Smooth muscle cell of the brain vasculature (primary cell): Measurements from ENCODE around the gene LTBP4.

Experiments used
- DNase-seq: peaks from one replicate; pipeline ENCODE4 v3.0.0-alpha.2; 2012; ENCODE audit warnings: low read depth, low spot score

LTBP4 gene

DNA sequence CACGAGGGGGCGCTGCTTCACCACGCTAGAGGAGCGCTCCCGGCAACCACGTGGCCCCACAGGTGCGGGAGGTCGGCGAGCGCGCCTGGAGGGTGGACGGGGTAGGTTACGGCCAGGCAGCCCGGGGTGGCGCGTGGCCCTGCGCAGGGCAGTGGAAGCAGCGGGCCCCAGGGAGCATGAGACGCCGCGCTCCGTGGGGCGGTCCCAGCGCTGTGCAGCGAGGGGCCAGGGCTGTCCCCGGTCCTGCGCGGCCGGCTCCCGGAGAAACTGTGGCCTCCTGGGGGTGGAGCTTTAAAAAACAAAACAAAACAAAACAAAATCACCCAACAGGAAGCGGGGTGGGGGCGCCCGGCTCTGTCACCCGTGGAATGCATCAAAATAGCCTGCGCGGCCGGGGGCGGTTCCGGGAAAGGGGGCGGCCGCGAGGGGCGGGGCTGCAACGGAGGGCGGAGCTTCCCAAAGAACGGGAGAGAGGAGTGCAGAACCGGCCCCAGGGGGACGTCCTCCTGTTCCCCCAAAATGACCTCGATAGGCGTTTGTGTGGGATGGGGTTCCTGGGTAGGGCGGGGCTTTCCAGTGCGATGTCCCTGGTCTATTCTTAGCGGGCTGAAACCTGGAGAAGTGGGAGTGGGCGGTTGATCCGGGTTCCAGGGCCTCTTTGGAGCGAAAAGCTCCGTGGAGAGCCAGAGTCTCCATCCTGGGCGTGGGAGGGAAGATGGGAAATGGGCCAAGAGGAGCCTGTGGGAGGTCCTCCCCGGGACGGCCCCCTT, 61.9 kb downstream of the LTBP4 start:
- peak; percentile 65 for DNase-seq

DNA sequence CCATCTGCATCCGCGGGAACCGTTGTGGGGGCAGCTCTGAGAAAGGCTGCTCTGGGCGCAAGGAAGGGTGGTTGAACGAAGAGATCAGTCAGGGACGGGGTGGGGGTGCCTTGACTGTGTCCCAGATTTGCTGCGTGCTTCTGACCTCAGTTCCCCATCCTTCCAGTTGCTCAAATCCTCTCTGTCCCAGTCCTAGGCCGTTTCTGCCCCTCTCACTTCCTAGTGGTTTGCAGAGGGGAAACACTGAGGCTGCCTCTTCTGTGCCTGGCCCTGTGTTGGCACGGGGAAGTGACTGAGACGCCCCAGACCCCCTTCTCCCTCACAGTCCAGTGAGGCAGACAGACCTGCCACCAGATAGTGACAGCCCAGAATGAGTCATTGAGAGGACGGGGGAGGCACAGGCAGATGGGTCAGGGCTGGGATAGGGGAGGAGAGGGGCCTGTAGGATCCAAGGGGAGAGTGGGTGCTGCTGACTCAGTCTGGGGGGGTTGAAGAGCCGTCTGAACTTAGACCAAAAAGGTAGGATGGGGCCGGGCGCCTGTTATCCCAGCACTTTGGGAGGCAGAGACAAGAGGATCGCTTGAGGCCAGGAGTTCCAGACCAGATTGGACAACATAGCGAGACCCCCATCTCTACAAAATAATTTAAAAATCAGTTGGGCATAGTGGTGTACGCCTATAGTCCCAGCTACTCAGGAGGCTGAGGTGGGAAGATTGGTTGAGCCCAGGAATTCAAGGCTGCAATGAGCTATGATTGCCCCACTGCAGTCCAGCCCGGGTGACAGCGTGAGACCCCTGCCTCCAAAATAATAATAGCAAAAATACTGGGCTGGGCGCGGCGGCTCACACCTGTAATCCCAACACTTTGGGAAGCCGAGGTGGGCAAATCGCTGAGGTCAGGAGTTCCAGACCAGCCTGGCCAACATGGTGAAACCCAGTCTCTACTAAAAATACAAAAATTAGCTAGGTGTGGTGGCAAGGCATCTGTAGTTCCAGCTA, 62.8 kb downstream of the LTBP4 start:
- no peak for DNase-seq

DNA sequence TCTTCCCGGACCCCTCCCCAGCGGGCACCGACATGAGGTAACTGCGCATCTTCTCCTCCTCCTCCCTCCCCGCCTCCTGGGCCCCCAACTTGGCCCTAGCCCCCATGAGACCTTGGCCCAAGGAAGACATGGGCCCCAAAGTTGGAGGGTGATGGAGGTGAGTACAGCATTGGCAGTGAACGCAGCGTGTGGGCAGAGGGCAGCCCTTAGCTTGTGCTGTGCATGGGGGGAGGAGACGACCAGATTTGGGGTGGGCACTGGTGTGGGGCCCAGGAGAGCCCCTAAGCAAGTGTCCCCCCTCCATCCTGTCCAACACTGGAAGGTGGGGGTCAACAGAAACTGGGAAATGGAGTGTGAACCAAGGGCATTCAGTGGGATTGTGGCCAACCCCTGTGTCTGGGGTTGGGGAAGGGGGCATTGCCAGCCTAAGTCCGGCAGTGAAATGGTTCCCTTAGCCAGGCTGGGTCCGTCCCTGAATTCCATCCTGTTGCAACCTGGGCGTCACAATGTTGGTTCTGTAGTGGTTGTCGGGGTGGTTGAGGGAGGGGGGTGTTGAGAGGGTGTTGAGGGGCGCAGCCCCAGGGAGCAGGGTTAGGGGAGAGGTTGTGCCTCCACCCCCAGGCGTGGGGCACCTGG, 65.8 kb downstream of the LTBP4 start:
- DNase-seq: no peak

DNA sequence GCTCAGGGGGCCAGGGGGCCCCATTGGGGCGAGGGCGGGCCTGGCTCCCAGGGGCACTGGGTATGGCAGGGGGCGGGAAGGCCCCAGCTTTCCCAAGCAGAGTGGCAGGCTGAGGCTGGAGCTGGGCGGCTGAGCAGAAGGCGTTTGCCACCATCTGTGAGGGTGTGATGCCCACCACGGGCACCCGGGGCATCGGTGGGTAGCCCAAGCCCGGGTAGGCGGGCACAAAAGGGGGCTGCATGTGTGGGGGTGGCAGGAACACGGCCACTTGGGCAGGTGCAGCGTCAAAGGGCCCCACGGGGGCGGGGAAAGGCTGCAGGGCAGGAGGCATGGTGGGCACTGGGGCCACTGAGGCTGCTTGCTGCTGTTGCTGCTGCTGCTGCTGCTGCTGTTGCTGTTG, 66.4 kb downstream of the LTBP4 start:
- DNase-seq: no peak

DNA sequence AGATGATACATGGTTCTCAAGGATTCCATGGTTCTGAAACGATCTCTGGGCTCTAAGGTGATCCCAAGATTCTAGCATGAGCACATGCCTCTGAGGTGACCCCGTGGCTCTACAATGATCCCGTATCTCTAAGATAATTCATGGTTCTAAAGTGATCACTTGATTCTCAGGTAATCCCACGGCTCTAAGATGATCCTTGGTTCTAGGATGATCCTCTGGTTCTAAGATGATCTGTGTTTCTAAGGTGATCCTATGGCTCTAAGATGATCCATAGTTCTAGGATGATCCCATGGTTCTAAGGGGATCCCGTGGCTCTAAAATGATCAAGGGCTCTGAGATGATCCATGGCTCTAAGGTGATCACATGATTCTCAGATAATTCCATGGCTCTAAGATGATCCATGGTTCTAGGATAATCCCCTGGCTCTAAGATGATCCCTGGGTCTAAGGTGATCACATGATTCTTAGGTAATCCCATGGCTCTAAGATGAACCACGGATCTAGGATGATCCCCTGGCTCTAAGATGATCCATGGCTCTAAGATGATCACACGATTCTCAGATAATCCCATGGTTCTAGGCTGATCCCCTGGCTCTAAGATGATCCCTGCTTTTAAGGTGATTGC, 67.9 kb downstream of the LTBP4 start:
- DNase-seq: no peak

DNA sequence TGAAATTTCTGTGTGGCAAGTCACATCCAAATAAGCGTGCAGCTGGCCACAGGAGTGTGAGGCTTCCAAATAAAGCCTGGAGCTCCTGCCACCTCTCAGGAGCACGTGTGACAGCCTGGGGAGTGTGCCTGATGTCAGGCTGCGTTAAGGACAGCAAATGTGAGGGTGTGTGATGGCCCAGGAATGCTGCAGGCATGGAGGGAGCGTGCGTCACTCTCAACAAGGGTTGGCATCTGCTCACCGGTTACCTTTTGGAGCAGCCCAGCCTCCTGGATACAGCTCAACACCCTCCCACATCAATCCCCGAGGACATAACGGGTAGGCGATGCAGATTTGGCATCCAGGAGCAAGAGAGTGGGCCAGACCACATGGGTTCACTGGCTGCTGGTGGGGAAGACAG, 70.2 kb downstream of the LTBP4 start:
- DNase-seq: no peak

DNA sequence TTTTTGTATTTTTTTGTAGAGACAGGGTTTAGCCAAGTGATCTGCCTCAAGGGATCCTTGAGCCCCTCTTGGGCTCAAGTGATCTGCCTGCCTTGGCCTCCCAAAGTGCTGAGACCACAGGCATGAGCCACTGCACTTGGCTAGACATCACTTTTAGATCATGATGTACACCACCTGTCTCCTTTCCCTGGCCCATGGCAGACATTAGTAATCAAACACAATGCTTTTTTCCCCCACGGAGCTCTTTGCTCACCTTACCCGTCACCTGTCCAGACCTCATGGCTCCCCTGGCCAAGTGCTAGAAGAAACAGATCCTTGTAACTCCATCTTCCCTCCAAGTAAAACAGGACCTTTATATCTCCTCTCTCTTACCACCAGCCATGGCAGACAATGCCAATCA, 70.9 kb downstream of the LTBP4 start:
- DNase-seq: no peak

DNA sequence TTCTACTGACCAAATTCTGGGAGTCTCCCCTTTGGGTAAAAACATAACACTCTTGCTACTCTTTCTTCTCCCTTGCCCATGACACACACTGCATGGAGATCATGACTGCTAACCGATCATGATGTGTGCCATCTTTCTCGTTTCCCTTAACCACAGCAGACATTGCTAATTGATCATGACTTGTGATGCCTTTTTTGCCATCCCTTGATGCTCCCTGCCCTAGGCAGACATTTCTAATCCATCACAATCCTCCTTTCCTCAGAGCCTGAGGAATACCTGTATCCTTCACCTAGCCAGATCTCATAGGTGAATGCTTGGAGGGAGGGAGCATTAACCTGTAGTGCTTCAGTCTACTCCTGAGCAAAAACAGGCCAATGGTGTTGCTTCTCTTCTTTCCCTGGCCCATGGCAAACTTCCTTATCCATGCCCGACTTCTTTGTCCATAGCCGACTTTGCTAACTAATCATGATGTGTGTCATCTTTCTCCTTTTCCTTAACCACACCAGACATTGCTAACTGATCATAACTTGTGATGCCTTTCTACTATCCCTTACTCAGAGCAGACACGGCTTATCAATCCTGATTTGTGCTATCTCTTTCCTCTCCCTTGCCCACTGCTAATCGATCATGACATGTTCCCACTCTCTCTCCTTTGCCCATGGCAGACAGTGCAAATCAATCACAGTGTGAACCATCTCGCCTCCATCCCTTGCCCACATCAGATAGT, 71.6 kb downstream of the LTBP4 start:
- no peak for DNase-seq

DNA sequence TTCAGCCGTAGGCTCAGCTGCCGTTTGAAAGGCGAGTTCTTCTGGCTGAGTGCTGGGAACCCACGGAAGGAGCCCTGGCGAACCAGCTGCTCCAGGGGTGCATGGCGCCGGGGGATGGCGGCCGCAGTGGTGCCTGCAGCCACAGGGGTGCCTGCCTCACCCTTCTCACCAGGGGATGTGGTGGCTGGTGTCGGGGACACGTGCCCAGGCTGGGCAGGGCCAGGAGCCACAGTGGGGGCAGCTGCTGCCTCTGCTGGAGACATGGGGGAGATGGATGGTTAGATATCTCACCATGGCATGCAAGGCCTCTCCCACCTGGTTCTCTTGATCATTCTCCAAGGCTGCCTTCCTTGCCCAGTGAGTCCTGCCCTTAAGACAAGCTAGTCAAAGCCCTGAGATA, 72.2 kb downstream of the LTBP4 start:
- no peak for DNase-seq

DNA sequence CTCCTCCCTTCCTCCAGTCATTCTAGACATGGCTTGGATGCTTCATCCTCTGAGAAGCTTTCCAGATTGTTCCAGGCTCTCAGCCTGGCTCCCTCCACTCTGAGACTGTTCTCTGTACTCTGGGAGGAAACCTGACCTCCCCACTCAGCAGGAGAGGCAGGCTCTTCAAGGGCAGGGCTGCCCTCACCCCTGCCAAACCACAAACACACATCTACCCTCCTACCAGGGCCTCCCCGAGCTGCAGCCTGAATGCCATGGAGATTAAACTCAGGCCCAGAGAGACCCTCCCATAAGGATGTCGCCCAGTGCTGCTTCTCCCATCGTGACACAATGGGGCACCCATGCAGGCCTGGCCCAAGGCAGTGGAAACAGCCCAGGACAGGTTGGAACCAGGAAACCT, 73.1 kb downstream of the LTBP4 start:
- DNase-seq: peak; percentile 43

DNA sequence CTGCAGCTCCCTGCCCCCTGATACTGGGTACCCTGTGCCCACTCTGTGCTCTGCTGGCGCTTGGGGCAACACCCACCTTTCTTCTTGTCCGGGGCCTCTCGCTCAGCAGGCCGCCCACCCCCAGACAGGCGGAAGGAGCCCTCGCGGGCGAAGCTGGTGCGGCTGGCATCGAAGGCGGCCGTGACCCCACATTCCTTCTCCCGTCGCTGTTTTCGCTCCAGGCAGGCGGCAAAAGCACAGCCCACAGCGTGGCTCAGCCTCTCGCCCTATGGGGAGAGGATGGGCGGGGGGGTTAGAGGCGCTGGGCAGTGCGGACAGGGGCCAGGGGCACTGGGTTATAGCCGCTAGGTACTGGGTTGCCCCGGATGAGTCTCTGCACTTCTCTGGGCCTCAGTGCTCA, 76.0 kb downstream of the LTBP4 start:
- no peak for DNase-seq
